ENCODE data around the gene SLC30A4. TPM values are rescaled to one million over a fixed set of nuclear protein-coding genes. Genes with fewer than 3 reads are reported as not detected.

SLC30A4 gene
- total and polyA plus RNA-seq, 5 donors, result 2.7 to 5.6 (median 5.1) TPM

DNA sequence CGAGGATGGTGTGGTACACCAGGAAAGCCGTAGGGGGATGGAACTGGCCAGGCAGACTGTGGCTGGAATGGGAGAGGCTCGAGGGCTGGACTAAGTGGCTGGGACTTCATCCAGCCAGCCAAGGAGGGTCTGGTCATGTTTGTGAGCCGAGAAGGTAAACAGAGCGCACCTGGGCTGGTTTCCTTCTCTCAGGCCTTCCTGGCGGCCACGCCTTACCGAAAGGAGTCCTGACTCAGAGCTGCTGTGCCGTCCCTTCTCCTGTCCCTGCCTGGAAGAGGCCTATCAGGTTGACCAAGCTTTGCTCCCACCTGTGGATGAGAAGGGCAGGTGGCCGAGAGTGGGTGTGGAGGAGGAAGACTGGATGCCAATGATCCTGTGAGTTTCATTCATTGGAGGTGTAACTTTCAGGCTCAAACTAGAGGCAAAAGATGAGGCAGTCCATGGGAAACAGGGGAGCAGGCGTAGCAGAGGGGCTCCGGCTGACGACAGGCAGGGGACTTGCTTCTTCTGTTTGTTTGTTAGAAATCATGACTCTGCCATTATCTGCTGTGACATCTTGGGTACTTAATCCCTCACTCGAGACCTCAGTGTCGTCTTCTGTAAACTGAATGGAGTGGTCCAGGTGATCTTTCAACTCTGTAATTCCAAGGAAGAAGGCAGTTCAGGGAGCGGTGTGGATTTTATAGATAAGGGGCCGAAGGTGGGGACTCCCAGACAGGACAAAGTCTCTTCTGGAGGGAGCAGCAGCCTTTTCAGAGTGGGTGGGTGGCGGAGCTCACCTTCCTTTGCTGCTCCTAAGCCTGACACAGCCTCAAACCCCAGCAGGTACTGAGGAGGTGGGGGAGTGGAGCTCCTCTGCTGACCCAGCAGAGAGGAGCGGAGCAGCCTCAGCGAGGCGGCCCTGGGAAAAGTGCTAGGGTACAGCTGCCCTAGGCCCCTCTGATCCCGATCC is 72.4 kb downstream of the SLC30A4 start:
- ATAC-seq, result no peak
- Histone ChIP-seq H3K27me3 (ENCODE audit: control insufficient read depth, insufficient read depth) (no peaks in the 10 kb centered on the region), H3K4me3 (ENCODE audit: low read length) (no peak overlapping the region), H3K4me1 (ENCODE audit: control insufficient read depth, insufficient read depth, low read length) (peaks cover 5% of the 10 kb centered on the region), H3K27ac (ENCODE audit: low read length) (no peak overlapping the region), H3K9me3 (ENCODE audit: control insufficient read depth, low read length) (no peaks in the 10 kb centered on the region)
- intact Hi-C loops (cut with DNase I), result loop anchor here in 2 of 4 donors (10.0 kb wide), 1 partner anchor 165 kb away; no protein-coding TSS in a partner anchor
- DNase-seq, result no peak
- WGBS, result 88% methylated on average over 22 of the region's 22 CpGs

DNA sequence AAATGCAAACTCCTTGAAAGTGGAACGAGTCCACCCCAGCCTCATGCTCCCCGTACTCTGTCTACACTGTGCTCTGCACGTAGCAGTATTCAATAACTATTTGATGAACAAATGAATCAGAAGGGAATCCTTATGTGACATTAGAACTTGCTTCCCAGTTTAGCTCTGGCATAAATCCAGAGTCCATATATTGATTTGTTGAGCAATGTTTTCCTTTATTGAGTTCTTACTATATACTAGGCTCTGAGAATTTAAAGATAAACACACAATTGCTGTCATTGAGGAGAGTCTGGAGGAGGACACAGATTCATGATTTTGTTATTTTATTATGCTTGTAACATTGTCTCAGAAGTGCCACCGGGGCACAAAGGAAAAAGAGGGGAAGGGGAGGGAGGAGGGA is 73.2 kb downstream of the SLC30A4 start:
- no peak for DNase-seq
- Histone ChIP-seq H3K4me1 (ENCODE audit: control insufficient read depth, insufficient read depth, low read length) (peaks cover 5% of the 10 kb centered on the region), H3K27me3 (ENCODE audit: control insufficient read depth, insufficient read depth) (no peaks in the 10 kb centered on the region), H3K9me3 (ENCODE audit: control insufficient read depth, low read length) (no peaks in the 10 kb centered on the region), H3K4me3 (ENCODE audit: low read length) (no peak overlapping the region), H3K27ac (ENCODE audit: low read length) (no peak overlapping the region)
- 83% methylated on average over 4 of the region's 4 CpGs for WGBS
- intact Hi-C loops (cut with DNase I), result no loop called here
- ATAC-seq, result no peak

DNA sequence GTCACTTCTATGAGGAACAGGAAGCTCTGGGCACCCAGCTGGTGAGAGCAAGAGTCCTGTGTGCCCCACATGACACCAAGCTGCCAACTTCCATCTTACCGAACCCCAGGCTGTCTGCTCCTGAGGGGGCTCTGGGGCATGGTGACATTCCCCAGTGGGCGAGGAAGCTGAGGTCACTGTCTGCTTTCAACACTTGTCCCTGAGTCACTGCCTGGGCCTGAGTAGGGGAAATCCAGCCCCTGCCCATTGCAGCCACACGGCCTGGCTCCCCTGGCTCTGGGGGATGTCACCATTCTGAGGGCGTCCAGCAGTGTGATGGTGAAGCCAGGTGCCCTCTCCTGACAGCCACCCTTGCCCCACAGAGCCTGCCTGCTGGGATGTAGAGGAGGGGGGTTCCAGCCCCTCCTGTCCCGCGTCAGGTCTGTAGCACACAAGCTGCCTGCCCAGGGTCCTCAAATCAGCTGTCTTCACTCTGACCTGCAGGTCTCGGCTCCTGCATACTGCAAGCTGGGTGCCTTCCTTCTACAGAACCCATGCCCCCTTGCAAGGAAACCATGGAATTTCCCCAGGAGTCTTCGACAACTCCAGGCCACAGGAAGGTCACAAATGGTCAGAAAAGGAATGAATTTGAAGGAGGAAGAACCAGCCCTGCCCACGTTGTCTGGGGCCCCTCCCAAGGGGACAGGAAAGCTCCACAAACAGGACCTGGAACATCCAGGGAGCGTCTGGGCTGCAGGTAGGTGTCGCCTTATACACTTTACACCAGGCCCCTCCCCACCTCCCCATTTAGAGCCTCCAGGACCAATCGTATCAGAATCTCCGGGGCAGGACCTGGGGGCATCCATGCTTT is 74.3 kb downstream of the SLC30A4 start:
- Histone ChIP-seq H3K4me3 (ENCODE audit: low read length) (no peak overlapping the region), H3K27me3 (ENCODE audit: control insufficient read depth, insufficient read depth) (no peaks in the 10 kb centered on the region), H3K4me1 (ENCODE audit: control insufficient read depth, insufficient read depth, low read length) (peaks cover 5% of the 10 kb centered on the region), H3K9me3 (ENCODE audit: control insufficient read depth, low read length) (no peaks in the 10 kb centered on the region), H3K27ac (ENCODE audit: low read length) (no peak overlapping the region)
- intact Hi-C loops (cut with DNase I), result no loop called here
- 64% methylated on average over 13 of the region's 13 CpGs for WGBS
- ATAC-seq (no peak), DNase-seq (no peak)

DNA sequence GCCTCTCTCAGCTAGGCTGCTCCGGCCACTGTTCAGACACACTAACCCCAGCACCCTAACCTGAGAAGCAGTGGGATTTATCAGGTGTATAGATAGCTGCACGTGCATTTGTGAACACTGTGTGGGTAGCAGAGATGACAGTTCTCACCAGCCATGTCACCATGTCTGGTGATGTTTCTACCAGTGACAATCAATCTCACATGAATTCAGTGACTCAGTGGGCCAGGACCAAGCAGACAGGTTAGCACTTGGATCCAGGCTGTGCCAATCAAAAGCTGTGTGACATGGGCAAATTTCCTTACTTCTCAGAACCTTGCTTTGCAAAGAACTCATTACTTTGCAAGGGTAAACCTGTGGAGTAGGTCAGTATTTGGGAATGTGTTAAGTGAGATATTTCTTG is 78.9 kb downstream of the SLC30A4 start:
- WGBS, result 67% methylated on average over 2 of the region's 2 CpGs
- Histone ChIP-seq H3K4me1 (ENCODE audit: control insufficient read depth, insufficient read depth, low read length) (peaks cover 5% of the 10 kb centered on the region), H3K4me3 (ENCODE audit: low read length) (no peak overlapping the region), H3K27me3 (ENCODE audit: control insufficient read depth, insufficient read depth) (no peaks in the 10 kb centered on the region), H3K9me3 (ENCODE audit: control insufficient read depth, low read length) (no peaks in the 10 kb centered on the region), H3K27ac (ENCODE audit: low read length) (no peak overlapping the region)
- ATAC-seq (no peak), DNase-seq (no peak)
- intact Hi-C loops (cut with DNase I), result no loop called here

DNA sequence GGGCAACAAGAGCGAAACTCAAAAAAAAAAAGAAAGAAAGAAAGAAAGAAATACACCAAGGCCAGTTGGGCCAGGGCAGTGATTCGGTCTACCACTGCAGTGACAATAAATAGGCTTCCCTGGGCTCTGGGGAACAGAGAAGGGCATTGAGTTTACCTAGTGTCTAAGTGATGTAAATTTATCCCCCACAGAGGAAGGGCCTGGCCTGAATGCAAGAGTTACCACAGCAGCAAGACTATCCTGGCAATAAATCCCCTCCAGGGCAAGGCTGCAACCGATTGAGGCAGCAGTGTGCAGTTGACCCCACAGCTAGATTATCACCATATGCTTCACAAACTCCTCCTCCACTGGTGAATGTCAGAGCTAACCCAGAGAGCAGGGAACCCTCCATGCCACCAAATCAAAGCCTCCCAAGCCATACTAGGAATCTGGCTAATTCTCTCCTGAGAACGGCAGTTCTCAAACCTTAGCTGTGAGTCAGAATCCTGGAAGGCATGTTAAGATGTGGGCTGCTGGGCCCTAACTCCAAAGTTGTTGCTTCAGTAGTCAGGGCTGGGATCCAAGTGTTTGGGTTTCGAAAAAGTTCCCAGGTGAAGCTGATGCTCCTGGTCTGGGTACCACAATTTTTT is 79.9 kb downstream of the SLC30A4 start:
- intact Hi-C loops (cut with DNase I), result no loop called here
- ATAC-seq (no peak), DNase-seq (no peak)
- Histone ChIP-seq H3K4me3 (ENCODE audit: low read length) (no peak overlapping the region), H3K4me1 (ENCODE audit: control insufficient read depth, insufficient read depth, low read length) (peaks cover 5% of the 10 kb centered on the region), H3K9me3 (ENCODE audit: control insufficient read depth, low read length) (no peaks in the 10 kb centered on the region), H3K27ac (ENCODE audit: low read length) (no peak overlapping the region), H3K27me3 (ENCODE audit: control insufficient read depth, insufficient read depth) (no peaks in the 10 kb centered on the region)
- 81% methylated on average over 5 of the region's 5 CpGs for WGBS

DNA sequence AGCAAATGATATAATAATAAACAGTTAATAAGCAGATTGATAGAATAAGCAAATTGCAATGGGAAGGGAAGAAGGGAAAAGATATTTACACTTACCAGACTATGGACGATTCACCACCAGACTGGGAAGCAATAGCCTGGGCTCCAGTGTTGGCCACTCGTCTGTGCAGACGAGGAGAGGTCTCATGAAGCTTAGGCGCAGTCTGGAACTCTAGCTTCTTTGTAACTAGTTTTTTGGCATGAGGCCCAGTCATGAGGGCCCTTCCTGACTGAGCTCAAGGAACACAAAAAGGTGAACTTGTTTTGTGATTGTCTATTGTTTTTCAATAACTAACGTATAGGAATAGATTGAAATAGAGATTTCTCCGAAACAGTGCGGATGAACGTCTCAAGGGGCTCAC is 80.9 kb downstream of the SLC30A4 start:
- no peak overlapping the region for H3K4me3 ChIP-seq (ENCODE audit: low read length)
- DNase-seq, result no peak
- ATAC-seq, result no peak
- no peaks in the 10 kb centered on the region for H3K27me3 ChIP-seq (ENCODE audit: control insufficient read depth, insufficient read depth)
- 61% methylated on average over 8 of the region's 8 CpGs for WGBS
- H3K27ac ChIP-seq (ENCODE audit: low read length), result no peak overlapping the region
- H3K4me1 ChIP-seq (ENCODE audit: control insufficient read depth, insufficient read depth, low read length), result peaks cover 5% of the 10 kb centered on the region
- H3K9me3 ChIP-seq (ENCODE audit: control insufficient read depth, low read length), result no peaks in the 10 kb centered on the region
- intact Hi-C loops (cut with DNase I), result no loop called here

DNA sequence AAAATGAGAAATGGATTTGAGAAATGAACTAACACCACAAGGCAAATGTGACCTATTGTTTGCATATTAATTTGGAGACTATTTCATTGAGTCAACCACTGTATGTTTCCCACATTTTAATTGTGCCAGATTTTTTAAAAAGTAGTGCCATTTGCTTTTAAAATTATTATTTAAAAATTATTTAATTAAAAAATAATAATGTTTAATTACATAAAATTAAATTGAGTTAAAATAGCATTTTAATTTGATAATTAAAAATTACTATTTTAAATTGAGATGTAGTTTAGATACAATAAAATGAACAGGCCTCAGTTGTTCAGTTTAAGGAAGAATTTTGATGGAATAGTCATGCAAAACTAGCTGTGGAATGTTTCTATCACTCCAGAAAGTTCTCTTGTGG is 81.5 kb downstream of the SLC30A4 start:
- Histone ChIP-seq H3K4me3 (ENCODE audit: low read length) (no peak overlapping the region), H3K27ac (ENCODE audit: low read length) (no peak overlapping the region), H3K27me3 (ENCODE audit: control insufficient read depth, insufficient read depth) (no peaks in the 10 kb centered on the region), H3K4me1 (ENCODE audit: control insufficient read depth, insufficient read depth, low read length) (peaks cover 5% of the 10 kb centered on the region), H3K9me3 (ENCODE audit: control insufficient read depth, low read length) (no peaks in the 10 kb centered on the region)
- ATAC-seq (no peak), DNase-seq (no peak)
- intact Hi-C loops (cut with DNase I), result no loop called here

DNA sequence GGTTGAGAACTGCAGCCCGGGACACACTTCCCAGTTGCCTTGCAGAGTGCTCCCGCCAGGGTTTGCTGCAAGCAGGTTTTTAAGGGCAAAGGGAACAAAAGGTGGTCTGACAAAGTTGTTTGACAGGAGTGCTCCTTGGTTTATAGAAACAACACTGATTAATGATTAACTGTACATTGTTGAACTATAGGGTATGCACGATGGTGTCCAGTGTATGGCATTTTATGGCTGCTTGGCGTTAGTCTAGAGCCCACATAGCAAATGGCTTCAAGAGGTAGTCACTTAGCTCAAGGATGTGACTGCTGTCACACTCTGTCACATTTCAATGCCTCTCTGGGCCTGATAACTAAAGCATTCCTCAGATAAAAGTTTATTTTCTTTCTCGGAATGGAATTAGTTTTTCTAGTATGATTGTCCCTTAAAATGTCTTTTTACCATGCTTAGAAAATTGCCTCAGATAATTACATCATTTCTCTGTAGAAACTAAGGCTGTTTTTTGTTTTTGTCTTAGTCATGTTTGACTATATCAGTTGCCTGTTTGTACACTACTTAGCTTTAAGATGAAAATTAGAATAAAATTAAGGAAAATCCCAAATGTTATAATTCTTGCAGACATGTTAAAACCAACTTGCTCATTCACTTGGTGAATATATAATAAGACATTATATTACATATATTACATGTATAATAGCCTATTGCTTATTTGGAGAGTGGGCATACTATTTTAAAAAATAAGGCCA is 82.9 kb downstream of the SLC30A4 start:
- H3K27ac ChIP-seq (ENCODE audit: low read length), result no peak overlapping the region
- H3K27me3 ChIP-seq (ENCODE audit: control insufficient read depth, insufficient read depth), result no peaks in the 10 kb centered on the region
- DNase-seq (no peak), ATAC-seq (no peak)
- WGBS, result 51% methylated on average over 5 of the region's 5 CpGs
- H3K4me3 ChIP-seq (ENCODE audit: low read length), result no peak overlapping the region
- intact Hi-C loops (cut with DNase I), result no loop called here
- H3K4me1 ChIP-seq (ENCODE audit: control insufficient read depth, insufficient read depth, low read length), result no peaks in the 10 kb centered on the region
- no peaks in the 10 kb centered on the region for H3K9me3 ChIP-seq (ENCODE audit: control insufficient read depth, low read length)

DNA sequence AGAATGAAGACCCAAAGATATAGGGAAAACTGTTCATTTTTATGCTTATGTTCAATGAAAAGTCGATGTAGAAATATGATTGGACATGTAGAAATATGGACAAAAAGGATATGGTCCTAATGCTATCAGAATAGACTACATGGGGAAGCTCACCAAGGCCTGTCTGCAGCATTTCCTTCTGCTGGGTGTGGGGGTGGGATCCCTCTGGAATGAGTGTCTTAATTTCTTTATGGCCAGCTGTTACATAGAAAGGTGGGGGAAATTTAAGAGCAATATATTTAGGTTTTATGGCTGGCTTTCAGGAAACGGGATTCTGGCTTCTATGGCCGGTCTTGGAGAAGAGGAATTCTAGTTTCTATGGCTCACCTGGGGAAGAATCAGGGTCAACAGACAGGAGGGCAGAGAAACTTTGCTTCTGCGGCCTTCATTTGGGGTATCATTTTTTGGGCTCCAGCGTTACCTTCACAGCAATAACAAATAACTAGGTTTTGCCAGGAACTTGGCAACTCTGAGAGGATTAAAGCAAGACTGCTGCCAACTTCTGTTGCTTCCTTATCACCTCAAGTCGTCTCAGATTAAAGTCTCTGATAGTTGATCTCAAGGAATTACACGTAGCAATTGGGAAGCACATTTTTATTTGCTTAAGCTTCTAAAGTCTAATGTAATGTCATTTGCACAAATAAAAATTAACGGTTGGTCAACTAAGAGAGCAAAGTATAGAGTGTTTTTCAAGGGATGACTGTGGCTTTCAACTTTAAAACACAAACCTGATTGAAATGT is 87.2 kb downstream of the SLC30A4 start:
- Histone ChIP-seq H3K9me3 (ENCODE audit: control insufficient read depth, low read length) (no peaks in the 10 kb centered on the region), H3K4me3 (ENCODE audit: low read length) (no peak overlapping the region), H3K27me3 (ENCODE audit: control insufficient read depth, insufficient read depth) (no peaks in the 10 kb centered on the region), H3K4me1 (ENCODE audit: control insufficient read depth, insufficient read depth, low read length) (no peaks in the 10 kb centered on the region), H3K27ac (ENCODE audit: low read length) (no peak overlapping the region)
- intact Hi-C loops (cut with DNase I), result no loop called here
- WGBS, result 70% methylated on average over 8 of the region's 8 CpGs
- DNase-seq (no peak), ATAC-seq (no peak)

DNA sequence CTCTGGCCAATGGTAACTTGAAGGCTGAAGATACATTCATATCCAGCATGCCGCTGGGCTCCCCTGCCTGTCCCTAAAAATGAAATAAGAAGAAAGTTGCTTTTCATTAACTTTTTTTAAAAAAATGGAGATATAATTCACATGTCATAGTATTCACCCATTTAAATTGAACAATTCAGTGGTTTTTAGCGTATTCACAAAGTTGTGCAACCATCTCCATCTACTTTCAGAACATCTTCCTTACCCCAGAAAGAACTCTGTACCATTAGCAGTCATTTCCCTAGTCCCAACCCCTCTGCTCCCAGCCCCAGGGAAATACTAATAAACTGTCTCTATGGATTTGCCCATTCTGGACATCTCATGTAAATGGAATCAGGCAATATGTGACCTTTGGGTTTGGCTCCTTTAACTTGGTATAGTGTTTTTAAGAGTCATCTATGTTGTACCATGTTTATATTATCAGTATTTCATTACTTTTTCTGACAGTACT is 88.4 kb downstream of the SLC30A4 start:
- H3K4me1 ChIP-seq (ENCODE audit: control insufficient read depth, insufficient read depth, low read length), result no peaks in the 10 kb centered on the region
- no peak overlapping the region for H3K4me3 ChIP-seq (ENCODE audit: low read length)
- WGBS, result 92% methylated on average over 2 of the region's 2 CpGs
- DNase-seq (no peak), ATAC-seq (no peak)
- intact Hi-C loops (cut with DNase I), result no loop called here
- no peak overlapping the region for H3K27ac ChIP-seq (ENCODE audit: low read length)
- no peaks in the 10 kb centered on the region for H3K9me3 ChIP-seq (ENCODE audit: control insufficient read depth, low read length)
- H3K27me3 ChIP-seq (ENCODE audit: control insufficient read depth, insufficient read depth), result no peaks in the 10 kb centered on the region
